ENCODE measurements around the gene TTC28. TPM values are rescaled to one million over a fixed set of nuclear protein-coding genes. Genes with fewer than 3 reads are reported as not detected.

TTC28 gene
- total RNA-seq, 2 donors from 2014 or later = 94.2 to 170 TPM

GRCh38 chr22:28013611-28014010, 666.0 kb downstream of the TTC28 start:
- DNase-seq (ENCODE audit: low spot score) (no peak), ATAC-seq (ENCODE audit: insufficient number of reproducible peaks, low FRiP score, low read depth) (no peak)
- Histone ChIP-seq H3K27me3 (replicated peaks; ENCODE audit: insufficient read depth) (no peaks in the 10 kb centered on the region), H3K36me3 (peaks cover 5% of the 10 kb centered on the region), H3K27ac (no peak overlapping the region), H3K4me3 (no peak overlapping the region), H3K9me3 (no peaks in the 10 kb centered on the region), H3K4me1 (ENCODE audit: control insufficient read depth in 1 of 2, low read depth in 2 of 2) (peaks cover 0 to 7% of the 10 kb centered on the region in 2 donors)
- no peak for TF ChIP-seq CTCF (IDR thresholded peaks at IDR 0.05)

- Histone ChIP-seq H3K9me3 (no peaks in the 10 kb centered on the region), H3K36me3 (peaks cover 5% of the 10 kb centered on the region), H3K4me3 (no peak overlapping the region), H3K27me3 (replicated peaks; ENCODE audit: insufficient read depth) (no peaks in the 10 kb centered on the region), H3K27ac (no peak overlapping the region), H3K4me1 (ENCODE audit: control insufficient read depth in 1 of 2, low read depth in 2 of 2) (peaks cover 0 to 7% of the 10 kb centered on the region in 2 donors)
- no peak for ATAC-seq (ENCODE audit: insufficient number of reproducible peaks, low FRiP score, low read depth)
- no peak for DNase-seq (ENCODE audit: low spot score)
- no peak for TF ChIP-seq CTCF (IDR thresholded peaks at IDR 0.05)
These were observed 666.7 kb downstream of the TTC28 start for GRCh38 chr22:28012832-28013460.

- H3K27me3 ChIP-seq (replicated peaks; ENCODE audit: insufficient read depth) = no peaks in the 10 kb centered on the region
- peak; percentile 96 for TF ChIP-seq CTCF (IDR thresholded peaks at IDR 0.05)
- peaks cover 5% of the 10 kb centered on the region for H3K36me3 ChIP-seq
- peak; percentile 24 for DNase-seq (ENCODE audit: low spot score)
- H3K4me3 ChIP-seq = no peak overlapping the region
- peak; percentile 38 for ATAC-seq (ENCODE audit: insufficient number of reproducible peaks, low FRiP score, low read depth)
- no peaks in the 10 kb centered on the region for H3K9me3 ChIP-seq
- H3K4me1 ChIP-seq (ENCODE audit: control insufficient read depth in 1 of 2, low read depth in 2 of 2) = peaks cover 0 to 14% of the 10 kb centered on the region in 2 donors
- no peak overlapping the region for H3K27ac ChIP-seq
These were observed 670.3 kb downstream of the TTC28 start for GRCh38 chr22:28009272-28009827.

- no peaks in the 10 kb centered on the region for H3K9me3 ChIP-seq
- no peaks in the 10 kb centered on the region for H3K36me3 ChIP-seq
- no peaks in the 10 kb centered on the region for H3K27me3 ChIP-seq (replicated peaks; ENCODE audit: insufficient read depth)
- no peak overlapping the region for H3K27ac ChIP-seq
- peaks cover 0 to 14% of the 10 kb centered on the region in 2 donors for H3K4me1 ChIP-seq (ENCODE audit: control insufficient read depth in 1 of 2, low read depth in 2 of 2)
- DNase-seq (ENCODE audit: low spot score) = no peak
- no peak overlapping the region for H3K4me3 ChIP-seq
- no peak for ATAC-seq (ENCODE audit: insufficient number of reproducible peaks, low FRiP score, low read depth)
- TF ChIP-seq CTCF (IDR thresholded peaks at IDR 0.05) = no peak
These were observed 671.0 kb downstream of the TTC28 start for GRCh38 chr22:28008649-28009048.

- no peak for ATAC-seq (ENCODE audit: insufficient number of reproducible peaks, low FRiP score, low read depth)
- H3K4me1 ChIP-seq (ENCODE audit: control insufficient read depth in 1 of 2, low read depth in 2 of 2) = peaks cover 0 to 14% of the 10 kb centered on the region in 2 donors
- H3K27ac ChIP-seq = no peak overlapping the region
These were observed 671.6 kb downstream of the TTC28 start for GRCh38 chr22:28008056-28008455.

More at GRCh38 chr22:28008056-28008455, 671.6 kb downstream of the TTC28 start:
- Histone ChIP-seq H3K36me3 (no peaks in the 10 kb centered on the region), H3K4me3 (no peak overlapping the region), H3K9me3 (no peaks in the 10 kb centered on the region), H3K27me3 (replicated peaks; ENCODE audit: insufficient read depth) (no peaks in the 10 kb centered on the region)
- no peak for DNase-seq (ENCODE audit: low spot score)
- TF ChIP-seq CTCF (IDR thresholded peaks at IDR 0.05) = no peak

Data from thoracic aorta (tissue), 2 donors.